HepG2 (cell line): Measurements from ENCODE around the gene SOCS1. TPM values are rescaled to one million over a fixed set of nuclear protein-coding genes. Genes with fewer than 3 reads are reported as not detected.

ENCODE experiments used
- CCDC6 ChIP-seq: sonication (generic); formaldehyde crosslinking; IDR thresholded peaks from 2 replicates; pipeline ENCODE4 v1.8.1; 2022; ENCODE audit warnings: mild to moderate bottlenecking, missing genetic modification reagents, moderate library complexity
- CEBPB ChIP-seq: IDR thresholded peaks from 2 replicates; pipeline ENCODE4 v1.6.1; 2011; ENCODE audit warnings: low read depth, low read length, improper control_type of control experiment, borderline replicate concordance
- CSRNP1 ChIP-seq: sonication (generic); formaldehyde crosslinking; IDR thresholded peaks from 2 replicates; pipeline ENCODE4 v1.8.1; 2023; ENCODE audit warnings: mild to moderate bottlenecking, missing genetic modification reagents
- ERF ChIP-seq: IDR thresholded peaks from 2 replicates; pipeline ENCODE4 v1.6.1; 2018; ENCODE audit warnings: missing biosample characterization, missing genetic modification reagents
- ETS1 ChIP-seq: sonication (generic); formaldehyde crosslinking; IDR thresholded peaks from 2 replicates; pipeline ENCODE4 v1.4.0; 2020; ENCODE audit warnings: missing genetic modification reagents
- GPBP1L1 ChIP-seq: sonication (generic); formaldehyde crosslinking; IDR thresholded peaks from 2 replicates; pipeline ENCODE4 v1.5.0; 2020; ENCODE audit warnings: mild to moderate bottlenecking, missing genetic modification reagents
- HBP1 ChIP-seq: IDR thresholded peaks from 2 replicates; pipeline ENCODE4 v1.6.1; 2016; ENCODE audit warnings: low read depth, control low read depth
- MAF1 ChIP-seq: sonication (generic); formaldehyde crosslinking; IDR thresholded peaks from 2 replicates; pipeline ENCODE4 v1.5.0; 2020; ENCODE audit warnings: missing genetic modification reagents, borderline replicate concordance
- MED1 ChIP-seq: sonication (generic); formaldehyde crosslinking; IDR thresholded peaks from 2 replicates; pipeline ENCODE4 v1.4.0; 2020; ENCODE audit warnings: missing genetic modification reagents
- NFATC3 ChIP-seq: sonication (generic); formaldehyde crosslinking; IDR thresholded peaks from 2 replicates; pipeline ENCODE4 v1.5.1; 2020; ENCODE audit warnings: mild to moderate bottlenecking, missing genetic modification reagents
- POLR2G ChIP-seq: fragments of 200-400 bp; formaldehyde crosslinking; IDR thresholded peaks from 2 replicates; pipeline ENCODE4 v1.6.1; 2018; ENCODE audit warnings: mild to moderate bottlenecking, low read depth, low read length, moderate library complexity
- ZKSCAN8 ChIP-seq: IDR thresholded peaks from 2 replicates; pipeline ENCODE4 v1.6.1; 2016; ENCODE audit warnings: borderline replicate concordance, missing genetic modification reagents, missing compliant biosample characterization
- ZNF563 ChIP-seq: sonication (generic); formaldehyde crosslinking; IDR thresholded peaks from 2 replicates; pipeline ENCODE4 v1.8.0; 2022; ENCODE audit warnings: mild to moderate bottlenecking, moderate library complexity, missing genetic modification reagents
- ZNF775 ChIP-seq: sonication (generic); formaldehyde crosslinking; IDR thresholded peaks from 2 replicates; pipeline ENCODE4 v1.4.0; 2020; ENCODE audit warnings: missing genetic modification reagents, mild to moderate bottlenecking, moderate library complexity, borderline replicate concordance
- polyA plus RNA-seq, 8 experiments: library from polyadenylated mRNA; depleted of rRNA in 3 of 8; stranded (reverse) in 7 of 8; unstranded in 1 of 8; fragments of >200 nt; fragmentation: Illumina TruSeq in 4 of 8; extraction: Trizol in 4 of 8; gene quantifications; 2 replicates each; pipeline versions ENCODE4 v1.2.1 to v1.2.3, GENCODE V29; 2011 to 2016; ENCODE audit warnings: low read depth in 4 of 8, missing spikeins in 1 of 8, mixed read lengths in 1 of 8; ENCODE audit not compliant: insufficient read depth in 1 of 8
- total RNA-seq, 5 experiments: library from RNA; depleted of rRNA; stranded (reverse); fragments of >200 nt; fragmentation: Illumina TruSeq; extraction: Trizol; gene quantifications; 2 replicates each; pipeline ENCODE4 v1.2.3, GENCODE V29; 2016; ENCODE audit warnings: low read depth in 1 of 5
- TF ChIP-seq, protein P1 (sequence below): fragments of 450-650 bp; IDR thresholded peaks from 2 replicates; pipeline ENCODE4 v1.6.1; 2017; ENCODE audit warnings: mild to moderate bottlenecking
- TF ChIP-seq, protein P2 (sequence below): sonication (generic); formaldehyde crosslinking; IDR thresholded peaks from 2 replicates; pipeline ENCODE4 v1.4.0; 2020; ENCODE audit warnings: missing genetic modification reagents

Gene SOCS1
- total and polyA plus RNA-seq, 2 of the 13 experiments (the other 11 are each of a cell fraction or from before 2014, with no cell fraction given) = 5.3 to 6.3 TPM

- TF ChIP-seq HBP1 = 0 out of 2 replicates have a peak, but pooled peaks have one; percentile 28
- no peak for TF ChIP-seq NFATC3 (CRISPR knock-in tag)
- 0 out of 2 replicates have a peak, but pooled peaks have one; percentile 18 for TF ChIP-seq CCDC6 (CRISPR knock-in tag)
- TF ChIP-seq ERF (CRISPR knock-in tag) = no peak
- no peak for TF ChIP-seq ZKSCAN8 (CRISPR knock-in tag)
- no peak for TF ChIP-seq MAF1 (CRISPR knock-in tag)
- TF ChIP-seq, protein P1, sequence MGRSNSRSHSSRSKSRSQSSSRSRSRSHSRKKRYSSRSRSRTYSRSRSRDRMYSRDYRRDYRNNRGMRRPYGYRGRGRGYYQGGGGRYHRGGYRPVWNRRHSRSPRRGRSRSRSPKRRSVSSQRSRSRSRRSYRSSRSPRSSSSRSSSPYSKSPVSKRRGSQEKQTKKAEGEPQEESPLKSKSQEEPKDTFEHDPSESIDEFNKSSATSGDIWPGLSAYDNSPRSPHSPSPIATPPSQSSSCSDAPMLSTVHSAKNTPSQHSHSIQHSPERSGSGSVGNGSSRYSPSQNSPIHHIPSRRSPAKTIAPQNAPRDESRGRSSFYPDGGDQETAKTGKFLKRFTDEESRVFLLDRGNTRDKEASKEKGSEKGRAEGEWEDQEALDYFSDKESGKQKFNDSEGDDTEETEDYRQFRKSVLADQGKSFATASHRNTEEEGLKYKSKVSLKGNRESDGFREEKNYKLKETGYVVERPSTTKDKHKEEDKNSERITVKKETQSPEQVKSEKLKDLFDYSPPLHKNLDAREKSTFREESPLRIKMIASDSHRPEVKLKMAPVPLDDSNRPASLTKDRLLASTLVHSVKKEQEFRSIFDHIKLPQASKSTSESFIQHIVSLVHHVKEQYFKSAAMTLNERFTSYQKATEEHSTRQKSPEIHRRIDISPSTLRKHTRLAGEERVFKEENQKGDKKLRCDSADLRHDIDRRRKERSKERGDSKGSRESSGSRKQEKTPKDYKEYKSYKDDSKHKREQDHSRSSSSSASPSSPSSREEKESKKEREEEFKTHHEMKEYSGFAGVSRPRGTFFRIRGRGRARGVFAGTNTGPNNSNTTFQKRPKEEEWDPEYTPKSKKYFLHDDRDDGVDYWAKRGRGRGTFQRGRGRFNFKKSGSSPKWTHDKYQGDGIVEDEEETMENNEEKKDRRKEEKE = no peak
- no peak for TF ChIP-seq POLR2G
- TF ChIP-seq GPBP1L1 (CRISPR knock-in tag) = no peak
- TF ChIP-seq CEBPB = no peak
- TF ChIP-seq, protein P2, sequence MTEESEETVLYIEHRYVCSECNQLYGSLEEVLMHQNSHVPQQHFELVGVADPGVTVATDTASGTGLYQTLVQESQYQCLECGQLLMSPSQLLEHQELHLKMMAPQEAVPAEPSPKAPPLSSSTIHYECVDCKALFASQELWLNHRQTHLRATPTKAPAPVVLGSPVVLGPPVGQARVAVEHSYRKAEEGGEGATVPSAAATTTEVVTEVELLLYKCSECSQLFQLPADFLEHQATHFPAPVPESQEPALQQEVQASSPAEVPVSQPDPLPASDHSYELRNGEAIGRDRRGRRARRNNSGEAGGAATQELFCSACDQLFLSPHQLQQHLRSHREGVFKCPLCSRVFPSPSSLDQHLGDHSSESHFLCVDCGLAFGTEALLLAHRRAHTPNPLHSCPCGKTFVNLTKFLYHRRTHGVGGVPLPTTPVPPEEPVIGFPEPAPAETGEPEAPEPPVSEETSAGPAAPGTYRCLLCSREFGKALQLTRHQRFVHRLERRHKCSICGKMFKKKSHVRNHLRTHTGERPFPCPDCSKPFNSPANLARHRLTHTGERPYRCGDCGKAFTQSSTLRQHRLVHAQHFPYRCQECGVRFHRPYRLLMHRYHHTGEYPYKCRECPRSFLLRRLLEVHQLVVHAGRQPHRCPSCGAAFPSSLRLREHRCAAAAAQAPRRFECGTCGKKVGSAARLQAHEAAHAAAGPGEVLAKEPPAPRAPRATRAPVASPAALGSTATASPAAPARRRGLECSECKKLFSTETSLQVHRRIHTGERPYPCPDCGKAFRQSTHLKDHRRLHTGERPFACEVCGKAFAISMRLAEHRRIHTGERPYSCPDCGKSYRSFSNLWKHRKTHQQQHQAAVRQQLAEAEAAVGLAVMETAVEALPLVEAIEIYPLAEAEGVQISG (CRISPR knock-in tag) = no peak
- TF ChIP-seq MED1 (CRISPR knock-in tag) = peak; percentile 24
- no peak for TF ChIP-seq CSRNP1 (CRISPR knock-in tag)
- no peak for TF ChIP-seq ZNF775 (CRISPR knock-in tag)
- no peak for TF ChIP-seq ETS1 (CRISPR knock-in tag)
- TF ChIP-seq ZNF563 (CRISPR knock-in tag) = no peak
Measured at GRCh38 chr16:11259655-11260595, 3.9 kb upstream of the SOCS1 start (continued).
